Keratinocyte (primary cell): ENCODE measurements around the gene EID1. TPM values are rescaled to one million over a fixed set of nuclear protein-coding genes. Genes with fewer than 3 reads are reported as not detected.

Source experiments
- DNase-seq: peaks from one replicate; pipeline ENCODE4 v3.0.0-alpha.2; 2011; ENCODE audit warnings: low read depth, missing footprints, low spot score
- FAIRE-seq: peaks from 2 replicates; lab custom pipeline; 2011; peaks lifted over from hg19 to GRCh38; lab: Jason Lieb, UNC
- H2AFZ ChIP-seq: 2 replicates; pipeline ENCODE4 v1.6.0; 2012; ENCODE audit warnings: low read length, control low read depth, inconsistent platforms; ENCODE audit not compliant: control insufficient read depth
- H3K27ac ChIP-seq: 2 replicates; pipeline ENCODE4 v1.5.1; 2011; ENCODE audit warnings: low read length; ENCODE audit not compliant: control insufficient read depth, insufficient read depth
- H3K27me3 ChIP-seq: 3 replicates; pipeline ENCODE4 v1.6.0; 2011; ENCODE audit warnings: low read length; ENCODE audit not compliant: control insufficient read depth, insufficient read depth; ENCODE audit errors: extremely low read depth
- H3K36me3 ChIP-seq, 2 experiments: 2 replicates in 1 of 2; 3 replicates in 1 of 2; pipeline ENCODE4 v1.5.1; 2011; ENCODE audit warnings: low read length in 2 of 2, mild to moderate bottlenecking in 1 of 2; ENCODE audit not compliant: control insufficient read depth in 2 of 2, insufficient read depth in 2 of 2; ENCODE audit errors: extremely low read depth in 1 of 2
- H3K4me1 ChIP-seq: 3 replicates; pipeline ENCODE4 v1.5.1; 2011; ENCODE audit warnings: low read length; ENCODE audit not compliant: control insufficient read depth, insufficient read depth; ENCODE audit errors: extremely low read depth
- H3K4me2 ChIP-seq: 3 replicates; pipeline ENCODE4 v1.6.0; 2011; ENCODE audit warnings: low read depth, low read length; ENCODE audit not compliant: control insufficient read depth, insufficient read depth; ENCODE audit errors: extremely low read depth
- H3K4me3 ChIP-seq, 3 experiments: fragments of 200-600 bp in 1 of 3; sonication (generic) in 1 of 3; 2 replicates in 2 of 3; 3 replicates in 1 of 3; pipeline ENCODE4 v1.5.1; 2011 to 2016; ENCODE audit warnings: low read length in 3 of 3, mild to moderate bottlenecking in 3 of 3, control low read depth in 2 of 3, inconsistent platforms in 1 of 3, low read depth in 1 of 3, mixed read lengths in 1 of 3, mixed run types in 1 of 3, moderate library complexity in 1 of 3; ENCODE audit not compliant: control insufficient read depth in 2 of 3, insufficient read depth in 2 of 3; ENCODE audit errors: extremely low read depth in 1 of 3
- H3K79me2 ChIP-seq: 2 replicates; pipeline ENCODE4 v1.6.0; 2012; ENCODE audit warnings: low read length; ENCODE audit not compliant: control insufficient read depth, insufficient read depth
- H3K9ac ChIP-seq: 3 replicates; pipeline ENCODE4 v1.6.0; 2011; ENCODE audit warnings: low read length; ENCODE audit not compliant: control insufficient read depth, insufficient read depth; ENCODE audit errors: extremely low read depth
- H3K9me1 ChIP-seq: 3 replicates; pipeline ENCODE4 v1.6.0; 2011; ENCODE audit warnings: low read length; ENCODE audit not compliant: control insufficient read depth, insufficient read depth; ENCODE audit errors: extremely low read depth
- H3K9me3 ChIP-seq: 2 replicates; pipeline ENCODE4 v1.5.1; 2012; ENCODE audit warnings: low read depth, low read length; ENCODE audit not compliant: control insufficient read depth
- H4K20me1 ChIP-seq: 3 replicates; pipeline ENCODE4 v1.6.0; 2011; ENCODE audit warnings: low read length; ENCODE audit not compliant: control insufficient read depth, insufficient read depth; ENCODE audit errors: extremely low read depth
- EZH2 ChIP-seq: IDR thresholded peaks from one replicate; pipeline ENCODE4 v1.6.1; 2012; ENCODE audit warnings: inconsistent platforms, mild to moderate bottlenecking, low read length, moderate library complexity
- dilution Hi-C: fragments of 300-500 bp; cut with MboI; formaldehyde crosslinking; loops from one replicate; pipeline ENCODE4 v1.7.0; 2020; ENCODE audit warnings: low sequenced_read_pairs; ENCODE audit not compliant: extremely low pct_ligation_motif_present
- polyA plus RNA-seq, 5 experiments: library from polyadenylated mRNA; depleted of rRNA in 3 of 5; stranded (reverse) in 3 of 5; stranded (forward) in 1 of 5; unstranded in 1 of 5; fragments of >200 nt; gene quantifications; 1 replicate in 1 of 5; 2 replicates in 3 of 5; 3 replicates in 1 of 5; pipeline versions ENCODE4 v1.2.1 to v1.2.3, GENCODE V29; 2011 to 2012; ENCODE audit warnings: missing spikeins in 2 of 5, low read depth in 1 of 5, low replicate concordance in 1 of 5
- TF ChIP-seq, protein P1 (sequence below), 3 experiments: IDR thresholded peaks in 1 of 3; conservative IDR thresholded peaks in 1 of 3; optimal IDR thresholded peaks in 1 of 3; 2 replicates in 2 of 3; 3 replicates in 1 of 3; pipeline versions ENCODE3 to v1.5.1; 2011; ENCODE audit warnings: low read length in 3 of 3, mild to moderate bottlenecking in 3 of 3, moderate library complexity in 2 of 3, control low read depth in 1 of 3, inconsistent platforms in 1 of 3; ENCODE audit not compliant: insufficient read depth in 2 of 3; ENCODE audit errors: extremely low read depth in 1 of 3

Gene EID1
- polyA plus RNA-seq, 1 donor (not counting 4 experiments of a cell fraction or from before 2014, with no cell fraction given), result 120 TPM

- H3K9me3 ChIP-seq, result no peaks in the 10 kb centered on the region
- H3K4me1 ChIP-seq, result peaks cover 9% of the 10 kb centered on the region
- H3K36me3 ChIP-seq, result no peaks in the 10 kb centered on the region
- H3K27ac ChIP-seq, result no peak overlapping the region
- H3K4me2 ChIP-seq, result no peak overlapping the region
- H3K27me3 ChIP-seq, result no peaks in the 10 kb centered on the region
- H2AFZ ChIP-seq, result no peak overlapping the region
- FAIRE-seq (no peak), DNase-seq (no peak)
- H3K9ac ChIP-seq, result no peak overlapping the region
- H3K79me2 ChIP-seq, result no peaks in the 10 kb centered on the region
- H4K20me1 ChIP-seq, result no peaks in the 10 kb centered on the region
- H3K4me3 ChIP-seq, result no peak overlapping the region
- dilution Hi-C loops, result no loop called here
- no peaks in the 10 kb centered on the region for H3K9me1 ChIP-seq
- TF ChIP-seq, protein P1, sequence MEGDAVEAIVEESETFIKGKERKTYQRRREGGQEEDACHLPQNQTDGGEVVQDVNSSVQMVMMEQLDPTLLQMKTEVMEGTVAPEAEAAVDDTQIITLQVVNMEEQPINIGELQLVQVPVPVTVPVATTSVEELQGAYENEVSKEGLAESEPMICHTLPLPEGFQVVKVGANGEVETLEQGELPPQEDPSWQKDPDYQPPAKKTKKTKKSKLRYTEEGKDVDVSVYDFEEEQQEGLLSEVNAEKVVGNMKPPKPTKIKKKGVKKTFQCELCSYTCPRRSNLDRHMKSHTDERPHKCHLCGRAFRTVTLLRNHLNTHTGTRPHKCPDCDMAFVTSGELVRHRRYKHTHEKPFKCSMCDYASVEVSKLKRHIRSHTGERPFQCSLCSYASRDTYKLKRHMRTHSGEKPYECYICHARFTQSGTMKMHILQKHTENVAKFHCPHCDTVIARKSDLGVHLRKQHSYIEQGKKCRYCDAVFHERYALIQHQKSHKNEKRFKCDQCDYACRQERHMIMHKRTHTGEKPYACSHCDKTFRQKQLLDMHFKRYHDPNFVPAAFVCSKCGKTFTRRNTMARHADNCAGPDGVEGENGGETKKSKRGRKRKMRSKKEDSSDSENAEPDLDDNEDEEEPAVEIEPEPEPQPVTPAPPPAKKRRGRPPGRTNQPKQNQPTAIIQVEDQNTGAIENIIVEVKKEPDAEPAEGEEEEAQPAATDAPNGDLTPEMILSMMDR (optimal IDR thresholded peaks at IDR 0.05 in 1 of 3, IDR thresholded peaks at IDR 0.05 in 1 of 3, conservative IDR thresholded peaks at IDR 0.05 in 1 of 3; ENCODE audit: extremely low read depth in 1 of 3, insufficient read depth in 2 of 3, low read length in 3 of 3), result no peak
- no peak for TF ChIP-seq EZH2
Observed at GRCh38 chr15:48889925-48890324, 12.0 kb downstream of the EID1 start.

GRCh38 chr15:48890375-48890972, 12.5 kb downstream of the EID1 start:
- no peaks in the 10 kb centered on the region for H3K9me1 ChIP-seq
- H3K79me2 ChIP-seq, result no peaks in the 10 kb centered on the region
- no peaks in the 10 kb centered on the region for H3K27me3 ChIP-seq
- DNase-seq, result no peak
- no peak overlapping the region for H3K4me3 ChIP-seq
- no peak for TF ChIP-seq EZH2
- TF ChIP-seq, protein P1 (optimal IDR thresholded peaks at IDR 0.05 in 1 of 3, IDR thresholded peaks at IDR 0.05 in 1 of 3, conservative IDR thresholded peaks at IDR 0.05 in 1 of 3; ENCODE audit: extremely low read depth in 1 of 3, insufficient read depth in 2 of 3, low read length in 3 of 3), result no peak
- peaks cover 9% of the 10 kb centered on the region for H3K4me1 ChIP-seq
- H3K36me3 ChIP-seq, result no peaks in the 10 kb centered on the region
- H3K9me3 ChIP-seq, result no peaks in the 10 kb centered on the region
- no peaks in the 10 kb centered on the region for H4K20me1 ChIP-seq
- no peak for FAIRE-seq
- no peak overlapping the region for H2AFZ ChIP-seq
- no peak overlapping the region for H3K27ac ChIP-seq
- no peak overlapping the region for H3K4me2 ChIP-seq
- dilution Hi-C loops, result no loop called here
- H3K9ac ChIP-seq, result no peak overlapping the region
